ENCODE results near the gene LRRC7.

DNA sequence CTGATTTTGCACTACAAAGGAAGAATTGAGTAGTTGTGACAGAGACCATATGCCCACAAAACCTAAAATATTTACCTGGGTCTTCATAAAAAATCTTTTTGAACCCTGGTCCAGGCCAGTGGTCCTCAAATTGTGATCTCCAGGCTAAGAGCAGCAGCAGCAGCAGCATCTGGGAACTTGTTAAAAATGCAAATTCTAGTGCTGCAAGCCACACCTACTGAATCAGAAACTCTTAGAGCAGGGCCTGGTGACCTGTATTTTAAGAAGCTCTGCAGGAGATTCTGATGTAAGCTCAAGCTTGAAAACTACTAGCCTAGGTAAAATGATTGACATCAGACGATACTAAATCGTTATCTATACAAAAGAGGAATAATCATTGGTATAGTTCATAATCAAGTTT, 112.2 kb downstream of the LRRC7 start:
- TF ChIP-seq POLR2A (IDR thresholded peaks at IDR 0.05), result no peak
- TF ChIP-seq, protein P1, sequence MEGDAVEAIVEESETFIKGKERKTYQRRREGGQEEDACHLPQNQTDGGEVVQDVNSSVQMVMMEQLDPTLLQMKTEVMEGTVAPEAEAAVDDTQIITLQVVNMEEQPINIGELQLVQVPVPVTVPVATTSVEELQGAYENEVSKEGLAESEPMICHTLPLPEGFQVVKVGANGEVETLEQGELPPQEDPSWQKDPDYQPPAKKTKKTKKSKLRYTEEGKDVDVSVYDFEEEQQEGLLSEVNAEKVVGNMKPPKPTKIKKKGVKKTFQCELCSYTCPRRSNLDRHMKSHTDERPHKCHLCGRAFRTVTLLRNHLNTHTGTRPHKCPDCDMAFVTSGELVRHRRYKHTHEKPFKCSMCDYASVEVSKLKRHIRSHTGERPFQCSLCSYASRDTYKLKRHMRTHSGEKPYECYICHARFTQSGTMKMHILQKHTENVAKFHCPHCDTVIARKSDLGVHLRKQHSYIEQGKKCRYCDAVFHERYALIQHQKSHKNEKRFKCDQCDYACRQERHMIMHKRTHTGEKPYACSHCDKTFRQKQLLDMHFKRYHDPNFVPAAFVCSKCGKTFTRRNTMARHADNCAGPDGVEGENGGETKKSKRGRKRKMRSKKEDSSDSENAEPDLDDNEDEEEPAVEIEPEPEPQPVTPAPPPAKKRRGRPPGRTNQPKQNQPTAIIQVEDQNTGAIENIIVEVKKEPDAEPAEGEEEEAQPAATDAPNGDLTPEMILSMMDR (IDR thresholded peaks at IDR 0.05), result no peak
